HepG2 (cell line): Measurements from ENCODE around the gene RNASE8. TPM values are rescaled to one million over a fixed set of nuclear protein-coding genes. Genes with fewer than 3 reads are reported as not detected.

ENCODE experiments used
- ERF ChIP-seq: IDR thresholded peaks from 2 replicates; pipeline ENCODE4 v1.6.1; 2018; ENCODE audit warnings: missing biosample characterization, missing genetic modification reagents
- GATAD2A ChIP-seq: IDR thresholded peaks from 2 replicates; pipeline ENCODE4 v1.6.1; 2016
- GTF2F1 ChIP-seq: fragments of 150-350 bp; IDR thresholded peaks from 2 replicates; pipeline ENCODE4 v1.6.1; 2014; ENCODE audit warnings: low read length
- KDM5B ChIP-seq: sonication (generic); formaldehyde crosslinking; IDR thresholded peaks from 2 replicates; pipeline ENCODE4 v1.4.0; 2020; ENCODE audit warnings: missing genetic modification reagents, mild to moderate bottlenecking, borderline replicate concordance
- SOX5 ChIP-seq: IDR thresholded peaks from 2 replicates; pipeline ENCODE4 v1.6.1; 2016; ENCODE audit warnings: borderline replicate concordance
- SSRP1 ChIP-seq: IDR thresholded peaks from 2 replicates; pipeline ENCODE4 v1.6.1; 2016; ENCODE audit warnings: control low read depth
- TARDBP ChIP-seq: sonication (generic); formaldehyde crosslinking; IDR thresholded peaks from 2 replicates; pipeline ENCODE4 v1.8.0; 2022; ENCODE audit warnings: mild to moderate bottlenecking, missing genetic modification reagents
- TGIF2 ChIP-seq: IDR thresholded peaks from 2 replicates; pipeline ENCODE4 v1.6.1; 2016; ENCODE audit warnings: control low read depth, missing compliant biosample characterization
- THAP11 ChIP-seq: IDR thresholded peaks from 2 replicates; pipeline ENCODE4 v1.6.1; 2016; ENCODE audit warnings: missing biosample characterization, missing genetic modification reagents
- ZNF251 ChIP-seq: sonication (generic); formaldehyde crosslinking; IDR thresholded peaks from 2 replicates; pipeline ENCODE4 v1.9.0; 2021; ENCODE audit warnings: mild to moderate bottlenecking, missing genetic modification reagents
- ZNF33B ChIP-seq: sonication (generic); formaldehyde crosslinking; IDR thresholded peaks from 2 replicates; pipeline ENCODE4 v1.5.1; 2020; ENCODE audit warnings: mild to moderate bottlenecking, missing genetic modification reagents
- ZNF616 ChIP-seq: sonication (generic); formaldehyde crosslinking; IDR thresholded peaks from 2 replicates; pipeline ENCODE4 v1.5.0; 2020; ENCODE audit warnings: low read depth, mild to moderate bottlenecking, missing genetic modification reagents
- ZNF781 ChIP-seq: sonication (generic); formaldehyde crosslinking; IDR thresholded peaks from 2 replicates; pipeline ENCODE4 v1.5.1; 2020; ENCODE audit warnings: borderline replicate concordance, mild to moderate bottlenecking, missing genetic modification reagents; ENCODE audit errors: not compliant biosample characterization
- ZSCAN21 ChIP-seq: sonication (generic); formaldehyde crosslinking; IDR thresholded peaks from 2 replicates; pipeline ENCODE4 v1.8.0; 2022; ENCODE audit warnings: mild to moderate bottlenecking, missing genetic modification reagents, moderate library complexity, borderline replicate concordance
- polyA plus RNA-seq, 8 experiments: library from polyadenylated mRNA; depleted of rRNA in 3 of 8; stranded (reverse) in 7 of 8; unstranded in 1 of 8; fragments of >200 nt; fragmentation: Illumina TruSeq in 4 of 8; extraction: Trizol in 4 of 8; gene quantifications; 2 replicates each; pipeline versions ENCODE4 v1.2.1 to v1.2.3, GENCODE V29; 2011 to 2016; ENCODE audit warnings: low read depth in 4 of 8, missing spikeins in 1 of 8, mixed read lengths in 1 of 8; ENCODE audit not compliant: insufficient read depth in 1 of 8
- total RNA-seq, 5 experiments: library from RNA; depleted of rRNA; stranded (reverse); fragments of >200 nt; fragmentation: Illumina TruSeq; extraction: Trizol; gene quantifications; 2 replicates each; pipeline ENCODE4 v1.2.3, GENCODE V29; 2016; ENCODE audit warnings: low read depth in 1 of 5
- TF ChIP-seq, protein P1 (sequence below): sonication (generic); formaldehyde crosslinking; IDR thresholded peaks from 2 replicates; pipeline ENCODE4 v1.5.0; 2020; ENCODE audit warnings: missing genetic modification reagents
- TF ChIP-seq, protein P2 (sequence below): fragments of 450-650 bp; IDR thresholded peaks from 2 replicates; pipeline ENCODE4 v1.6.1; 2017; ENCODE audit warnings: mild to moderate bottlenecking
- TF ChIP-seq, protein P3 (sequence below): sonication (generic); formaldehyde crosslinking; IDR thresholded peaks from 2 replicates; pipeline ENCODE4 v1.5.0; 2020; ENCODE audit warnings: missing genetic modification reagents
- TF ChIP-seq, protein P4 (sequence below): sonication (generic); formaldehyde crosslinking; IDR thresholded peaks from 2 replicates; pipeline ENCODE4 v1.4.0; 2020; ENCODE audit warnings: missing genetic modification reagents
- TF ChIP-seq, protein P5 (sequence below): sonication (generic); formaldehyde crosslinking; IDR thresholded peaks from 2 replicates; pipeline ENCODE4 v1.8.1; 2023; ENCODE audit warnings: mild to moderate bottlenecking, missing genetic modification reagents, borderline replicate concordance
- TF ChIP-seq, protein P6 (sequence below): sonication (generic); formaldehyde crosslinking; IDR thresholded peaks from 2 replicates; pipeline ENCODE4 v1.9.0; 2022; ENCODE audit warnings: missing genetic modification reagents, mild to moderate bottlenecking, borderline replicate concordance

RNASE8 gene
- total and polyA plus RNA-seq, 2 of the 13 experiments (the other 11 are each of a cell fraction or from before 2014, with no cell fraction given): not detected

DNA sequence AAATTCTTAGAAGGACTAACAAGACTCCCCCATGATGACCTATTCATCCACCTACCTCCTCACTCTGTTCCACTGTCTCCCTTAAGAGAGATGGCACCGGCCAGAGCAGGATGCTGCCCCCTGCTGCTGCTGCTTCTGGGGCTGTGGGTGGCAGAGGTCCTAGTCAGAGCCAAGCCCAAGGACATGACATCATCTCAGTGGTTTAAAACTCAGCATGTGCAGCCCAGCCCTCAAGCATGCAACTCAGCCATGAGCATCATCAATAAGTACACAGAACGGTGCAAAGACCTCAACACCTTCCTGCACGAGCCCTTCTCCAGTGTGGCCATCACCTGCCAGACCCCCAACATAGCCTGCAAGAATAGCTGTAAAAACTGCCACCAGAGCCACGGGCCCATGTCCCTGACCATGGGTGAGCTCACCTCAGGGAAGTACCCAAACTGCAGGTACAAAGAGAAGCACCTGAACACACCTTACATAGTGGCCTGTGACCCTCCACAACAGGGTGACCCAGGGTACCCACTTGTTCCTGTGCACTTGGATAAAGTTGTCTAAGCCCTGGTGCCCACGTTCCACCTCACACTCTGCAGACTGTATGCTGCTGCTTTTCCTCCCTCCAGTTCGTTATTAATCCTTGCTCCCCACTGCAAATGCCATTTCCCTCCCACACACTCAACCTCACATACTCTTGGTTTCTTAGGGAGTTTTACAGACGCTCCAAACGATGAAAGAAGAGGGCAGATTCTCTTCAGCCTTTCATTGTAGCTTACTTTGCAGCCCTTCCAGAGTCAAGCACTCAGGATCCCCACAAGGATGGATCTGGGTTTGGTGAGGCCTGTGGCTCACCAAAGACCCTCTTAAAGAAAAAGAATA, at the start of gene RNASE8 (continued):
- TF ChIP-seq, protein P1, sequence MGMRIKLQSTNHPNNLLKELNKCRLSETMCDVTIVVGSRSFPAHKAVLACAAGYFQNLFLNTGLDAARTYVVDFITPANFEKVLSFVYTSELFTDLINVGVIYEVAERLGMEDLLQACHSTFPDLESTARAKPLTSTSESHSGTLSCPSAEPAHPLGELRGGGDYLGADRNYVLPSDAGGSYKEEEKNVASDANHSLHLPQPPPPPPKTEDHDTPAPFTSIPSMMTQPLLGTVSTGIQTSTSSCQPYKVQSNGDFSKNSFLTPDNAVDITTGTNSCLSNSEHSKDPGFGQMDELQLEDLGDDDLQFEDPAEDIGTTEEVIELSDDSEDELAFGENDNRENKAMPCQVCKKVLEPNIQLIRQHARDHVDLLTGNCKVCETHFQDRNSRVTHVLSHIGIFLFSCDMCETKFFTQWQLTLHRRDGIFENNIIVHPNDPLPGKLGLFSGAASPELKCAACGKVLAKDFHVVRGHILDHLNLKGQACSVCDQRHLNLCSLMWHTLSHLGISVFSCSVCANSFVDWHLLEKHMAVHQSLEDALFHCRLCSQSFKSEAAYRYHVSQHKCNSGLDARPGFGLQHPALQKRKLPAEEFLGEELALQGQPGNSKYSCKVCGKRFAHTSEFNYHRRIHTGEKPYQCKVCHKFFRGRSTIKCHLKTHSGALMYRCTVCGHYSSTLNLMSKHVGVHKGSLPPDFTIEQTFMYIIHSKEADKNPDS (CRISPR knock-in tag): no peak
- TF ChIP-seq, protein P2, sequence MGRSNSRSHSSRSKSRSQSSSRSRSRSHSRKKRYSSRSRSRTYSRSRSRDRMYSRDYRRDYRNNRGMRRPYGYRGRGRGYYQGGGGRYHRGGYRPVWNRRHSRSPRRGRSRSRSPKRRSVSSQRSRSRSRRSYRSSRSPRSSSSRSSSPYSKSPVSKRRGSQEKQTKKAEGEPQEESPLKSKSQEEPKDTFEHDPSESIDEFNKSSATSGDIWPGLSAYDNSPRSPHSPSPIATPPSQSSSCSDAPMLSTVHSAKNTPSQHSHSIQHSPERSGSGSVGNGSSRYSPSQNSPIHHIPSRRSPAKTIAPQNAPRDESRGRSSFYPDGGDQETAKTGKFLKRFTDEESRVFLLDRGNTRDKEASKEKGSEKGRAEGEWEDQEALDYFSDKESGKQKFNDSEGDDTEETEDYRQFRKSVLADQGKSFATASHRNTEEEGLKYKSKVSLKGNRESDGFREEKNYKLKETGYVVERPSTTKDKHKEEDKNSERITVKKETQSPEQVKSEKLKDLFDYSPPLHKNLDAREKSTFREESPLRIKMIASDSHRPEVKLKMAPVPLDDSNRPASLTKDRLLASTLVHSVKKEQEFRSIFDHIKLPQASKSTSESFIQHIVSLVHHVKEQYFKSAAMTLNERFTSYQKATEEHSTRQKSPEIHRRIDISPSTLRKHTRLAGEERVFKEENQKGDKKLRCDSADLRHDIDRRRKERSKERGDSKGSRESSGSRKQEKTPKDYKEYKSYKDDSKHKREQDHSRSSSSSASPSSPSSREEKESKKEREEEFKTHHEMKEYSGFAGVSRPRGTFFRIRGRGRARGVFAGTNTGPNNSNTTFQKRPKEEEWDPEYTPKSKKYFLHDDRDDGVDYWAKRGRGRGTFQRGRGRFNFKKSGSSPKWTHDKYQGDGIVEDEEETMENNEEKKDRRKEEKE: no peak
- TF ChIP-seq GATAD2A (CRISPR knock-in tag) (peak; percentile 27; the same call in 1 of the 2 replicates), ZNF616 (CRISPR knock-in tag) (0 out of 2 replicates have a peak, but pooled peaks have one; percentile 58), SSRP1 (CRISPR knock-in tag) (no peak), ZNF33B (CRISPR knock-in tag) (peak; percentile 70; the same call in 1 of the 2 replicates), TGIF2 (no peak), KDM5B (CRISPR knock-in tag) (peak; percentile 62), THAP11 (CRISPR knock-in tag) (0 out of 2 replicates have a peak, but pooled peaks have one; percentile 30), GTF2F1 (no peak), TARDBP (no peak), ERF (peak; percentile 58; the same call in 1 of the 2 replicates), ZNF251 (CRISPR knock-in tag) (no peak), SOX5 (no peak), ZNF781 (CRISPR knock-in tag) (no peak), ZSCAN21 (CRISPR knock-in tag) (no peak)
- TF ChIP-seq, protein P3, sequence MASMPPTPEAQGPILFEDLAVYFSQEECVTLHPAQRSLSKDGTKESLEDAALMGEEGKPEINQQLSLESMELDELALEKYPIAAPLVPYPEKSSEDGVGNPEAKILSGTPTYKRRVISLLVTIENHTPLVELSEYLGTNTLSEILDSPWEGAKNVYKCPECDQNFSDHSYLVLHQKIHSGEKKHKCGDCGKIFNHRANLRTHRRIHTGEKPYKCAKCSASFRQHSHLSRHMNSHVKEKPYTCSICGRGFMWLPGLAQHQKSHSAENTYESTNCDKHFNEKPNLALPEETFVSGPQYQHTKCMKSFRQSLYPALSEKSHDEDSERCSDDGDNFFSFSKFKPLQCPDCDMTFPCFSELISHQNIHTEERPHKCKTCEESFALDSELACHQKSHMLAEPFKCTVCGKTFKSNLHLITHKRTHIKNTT (CRISPR knock-in tag): no peak
- TF ChIP-seq, protein P4, sequence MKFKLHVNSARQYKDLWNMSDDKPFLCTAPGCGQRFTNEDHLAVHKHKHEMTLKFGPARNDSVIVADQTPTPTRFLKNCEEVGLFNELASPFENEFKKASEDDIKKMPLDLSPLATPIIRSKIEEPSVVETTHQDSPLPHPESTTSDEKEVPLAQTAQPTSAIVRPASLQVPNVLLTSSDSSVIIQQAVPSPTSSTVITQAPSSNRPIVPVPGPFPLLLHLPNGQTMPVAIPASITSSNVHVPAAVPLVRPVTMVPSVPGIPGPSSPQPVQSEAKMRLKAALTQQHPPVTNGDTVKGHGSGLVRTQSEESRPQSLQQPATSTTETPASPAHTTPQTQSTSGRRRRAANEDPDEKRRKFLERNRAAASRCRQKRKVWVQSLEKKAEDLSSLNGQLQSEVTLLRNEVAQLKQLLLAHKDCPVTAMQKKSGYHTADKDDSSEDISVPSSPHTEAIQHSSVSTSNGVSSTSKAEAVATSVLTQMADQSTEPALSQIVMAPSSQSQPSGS: peak; percentile 48; the same call in 1 of the 2 replicates
- TF ChIP-seq, protein P5, sequence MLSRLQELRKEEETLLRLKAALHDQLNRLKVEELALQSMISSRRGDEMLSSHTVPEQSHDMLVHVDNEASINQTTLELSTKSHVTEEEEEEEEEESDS (CRISPR knock-in tag): no peak
- TF ChIP-seq, protein P6, sequence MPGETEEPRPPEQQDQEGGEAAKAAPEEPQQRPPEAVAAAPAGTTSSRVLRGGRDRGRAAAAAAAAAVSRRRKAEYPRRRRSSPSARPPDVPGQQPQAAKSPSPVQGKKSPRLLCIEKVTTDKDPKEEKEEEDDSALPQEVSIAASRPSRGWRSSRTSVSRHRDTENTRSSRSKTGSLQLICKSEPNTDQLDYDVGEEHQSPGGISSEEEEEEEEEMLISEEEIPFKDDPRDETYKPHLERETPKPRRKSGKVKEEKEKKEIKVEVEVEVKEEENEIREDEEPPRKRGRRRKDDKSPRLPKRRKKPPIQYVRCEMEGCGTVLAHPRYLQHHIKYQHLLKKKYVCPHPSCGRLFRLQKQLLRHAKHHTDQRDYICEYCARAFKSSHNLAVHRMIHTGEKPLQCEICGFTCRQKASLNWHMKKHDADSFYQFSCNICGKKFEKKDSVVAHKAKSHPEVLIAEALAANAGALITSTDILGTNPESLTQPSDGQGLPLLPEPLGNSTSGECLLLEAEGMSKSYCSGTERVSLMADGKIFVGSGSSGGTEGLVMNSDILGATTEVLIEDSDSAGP (CRISPR knock-in tag): no peak
